GM10847 (cell line): Measurements from ENCODE around the gene WSCD1.

Experiments used
- POLR2A ChIP-seq: IDR thresholded peaks from 2 replicates; pipeline ENCODE4 v1.6.1; 2011; ENCODE audit not compliant: insufficient read length; ENCODE audit errors: extremely low read depth

The WSCD1 gene

DNA sequence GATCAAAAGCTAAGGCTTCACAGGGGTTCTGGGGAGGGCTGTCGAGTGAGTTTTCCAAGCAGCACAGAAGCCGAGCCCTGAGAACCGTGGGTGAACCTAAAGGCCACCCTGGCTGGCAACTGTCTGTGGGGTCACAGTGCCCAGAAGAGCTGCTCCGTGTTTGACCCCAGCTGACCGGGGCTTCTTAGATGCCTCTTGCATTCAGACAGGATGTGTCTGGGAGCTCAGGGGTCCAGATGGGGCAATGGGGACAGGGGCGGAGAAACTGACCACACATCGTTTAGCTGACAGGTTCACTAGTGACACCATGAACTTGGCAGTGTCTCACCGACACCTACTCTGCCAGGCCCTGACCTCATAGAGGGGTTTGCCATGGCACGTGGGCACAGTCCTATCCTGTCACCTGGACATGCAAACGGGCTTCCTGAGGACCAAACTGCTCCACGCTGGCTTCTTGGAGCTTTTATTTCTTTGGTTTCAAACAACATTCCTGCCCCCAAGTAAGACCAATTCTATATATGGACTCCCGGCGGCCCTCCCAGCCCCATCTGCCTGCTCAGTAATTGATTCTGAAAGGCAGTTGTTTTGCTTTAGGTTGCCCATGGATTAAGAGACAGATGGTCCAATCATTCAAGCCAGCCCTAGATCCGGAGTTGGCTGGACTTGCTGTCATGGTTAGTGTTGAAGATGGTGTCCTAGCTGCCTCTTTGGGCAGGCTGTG lies 22.2 kb downstream of the WSCD1 start:
- TF ChIP-seq POLR2A = no peak

DNA sequence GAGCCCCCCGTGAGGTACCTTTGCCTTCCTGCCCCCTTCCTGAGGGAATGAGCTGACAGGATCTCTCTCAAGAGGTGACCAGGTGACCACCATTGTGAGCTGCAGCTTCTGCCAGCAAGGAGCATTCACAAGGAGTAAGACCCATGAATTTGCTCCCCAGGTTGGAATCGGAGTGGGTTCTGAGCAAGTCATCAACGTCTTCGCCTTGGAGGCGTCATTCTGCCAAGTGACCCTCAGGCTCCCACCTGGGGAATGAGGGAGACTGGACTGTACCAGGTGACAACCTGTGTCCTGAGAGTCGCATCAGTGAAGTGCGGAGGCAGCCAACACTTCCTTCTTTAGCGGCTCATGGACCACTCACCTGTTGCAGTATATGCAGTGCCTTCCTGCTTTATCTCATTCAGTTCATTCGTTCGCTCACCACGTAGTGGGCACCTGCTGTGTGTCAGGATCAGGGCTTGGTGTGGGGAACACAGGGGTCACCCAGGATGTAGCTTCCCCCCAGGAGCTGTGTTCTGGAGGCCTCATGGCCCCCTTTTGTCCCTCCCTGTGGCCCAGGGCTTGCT lies 22.8 kb downstream of the WSCD1 start:
- no peak for TF ChIP-seq POLR2A

- no peak for TF ChIP-seq POLR2A
Observed at GRCh38 chr17:6094453-6094852, 24.3 kb downstream of the WSCD1 start.

DNA sequence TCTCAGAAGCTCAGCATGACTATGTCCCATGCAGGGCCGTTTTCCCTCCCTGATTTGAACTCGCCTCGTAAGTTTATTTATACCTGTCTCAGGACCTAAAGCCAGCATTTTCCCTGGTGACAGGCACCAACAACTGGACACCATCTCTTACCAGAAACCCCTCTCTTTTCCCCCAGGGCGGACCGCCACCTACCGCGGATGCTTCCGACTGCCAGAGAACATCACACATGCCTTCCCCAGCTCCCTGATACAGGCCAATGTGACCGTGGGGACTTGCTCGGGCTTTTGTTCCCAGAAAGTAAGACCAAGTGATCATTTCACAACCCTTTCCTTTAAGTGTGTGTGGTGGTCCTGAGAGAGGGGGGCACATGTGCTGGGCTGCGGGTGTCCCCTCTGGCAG lies 24.7 kb downstream of the WSCD1 start:
- no peak for TF ChIP-seq POLR2A

DNA sequence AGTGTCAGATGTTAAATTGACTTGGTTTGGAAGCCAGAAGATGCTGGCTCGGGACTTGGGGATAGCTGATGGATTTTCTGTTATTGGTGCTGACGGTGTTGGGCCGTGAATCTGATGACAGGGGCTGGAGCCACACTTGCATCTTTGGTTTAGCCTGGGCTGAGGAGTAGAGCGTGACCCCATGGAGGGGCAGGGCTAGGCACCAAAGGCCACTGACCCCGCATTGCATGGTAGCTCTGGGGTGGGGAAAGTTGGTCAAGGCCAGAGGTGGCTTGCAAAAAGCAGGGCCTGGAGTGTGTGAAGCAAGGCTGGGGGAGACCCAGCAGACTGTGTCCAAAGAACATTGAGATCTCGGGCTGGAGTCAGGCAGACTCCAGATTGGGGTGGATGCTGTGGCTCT lies 25.3 kb downstream of the WSCD1 start:
- no peak for TF ChIP-seq POLR2A

DNA sequence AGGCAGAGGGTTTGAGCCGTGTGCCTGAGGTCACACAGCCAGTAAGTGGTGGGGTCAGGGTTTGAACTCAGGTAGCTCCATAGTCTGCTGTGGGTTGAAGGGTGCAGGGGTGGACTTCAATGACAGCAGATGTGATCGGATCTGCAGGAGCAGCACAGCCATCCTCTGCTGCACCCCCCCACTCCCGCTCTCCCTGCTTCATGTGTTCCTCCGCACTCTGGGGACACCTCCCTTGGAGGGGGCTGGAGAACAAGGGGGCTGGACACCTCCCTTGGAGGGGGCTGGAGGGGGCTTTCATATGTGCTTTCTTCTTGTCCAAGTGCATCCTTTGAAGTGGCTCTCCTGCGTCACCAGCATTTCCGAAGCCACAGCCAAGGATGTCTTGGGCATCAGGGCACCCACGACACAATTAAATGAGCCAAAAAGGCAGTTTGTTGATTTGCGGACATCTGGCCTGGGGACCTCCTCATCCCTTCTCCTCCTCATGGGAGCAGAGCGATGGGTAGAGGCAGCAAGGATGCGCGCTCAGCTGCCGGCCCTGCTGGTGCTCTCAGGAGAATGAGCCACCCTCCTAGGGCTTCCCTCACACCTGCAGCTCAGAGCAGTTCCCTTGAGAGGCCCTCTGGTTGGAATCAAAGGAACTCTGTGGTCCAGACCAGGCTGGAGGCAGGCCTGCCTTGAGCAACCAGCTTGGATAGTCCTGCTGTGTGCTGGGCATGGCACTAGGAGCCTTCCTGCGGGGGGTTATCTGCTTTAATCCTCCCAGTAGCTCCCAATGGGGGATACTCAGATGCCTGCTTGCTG lies 26.2 kb downstream of the WSCD1 start:
- no peak for TF ChIP-seq POLR2A

DNA sequence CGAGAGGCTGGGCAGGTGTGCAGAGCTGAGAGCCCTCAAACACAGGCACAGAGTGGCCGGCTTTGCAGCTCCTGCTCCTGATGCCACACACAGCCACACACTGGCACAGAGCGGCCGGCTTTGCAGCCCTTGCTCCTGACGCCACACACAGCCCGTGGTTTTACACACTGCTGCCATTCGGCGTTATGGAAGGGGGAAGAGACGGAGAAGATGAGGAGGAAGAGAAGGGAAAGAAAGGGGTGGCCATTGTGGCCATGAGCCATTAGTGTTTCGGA lies 26.8 kb downstream of the WSCD1 start:
- no peak for TF ChIP-seq POLR2A

DNA sequence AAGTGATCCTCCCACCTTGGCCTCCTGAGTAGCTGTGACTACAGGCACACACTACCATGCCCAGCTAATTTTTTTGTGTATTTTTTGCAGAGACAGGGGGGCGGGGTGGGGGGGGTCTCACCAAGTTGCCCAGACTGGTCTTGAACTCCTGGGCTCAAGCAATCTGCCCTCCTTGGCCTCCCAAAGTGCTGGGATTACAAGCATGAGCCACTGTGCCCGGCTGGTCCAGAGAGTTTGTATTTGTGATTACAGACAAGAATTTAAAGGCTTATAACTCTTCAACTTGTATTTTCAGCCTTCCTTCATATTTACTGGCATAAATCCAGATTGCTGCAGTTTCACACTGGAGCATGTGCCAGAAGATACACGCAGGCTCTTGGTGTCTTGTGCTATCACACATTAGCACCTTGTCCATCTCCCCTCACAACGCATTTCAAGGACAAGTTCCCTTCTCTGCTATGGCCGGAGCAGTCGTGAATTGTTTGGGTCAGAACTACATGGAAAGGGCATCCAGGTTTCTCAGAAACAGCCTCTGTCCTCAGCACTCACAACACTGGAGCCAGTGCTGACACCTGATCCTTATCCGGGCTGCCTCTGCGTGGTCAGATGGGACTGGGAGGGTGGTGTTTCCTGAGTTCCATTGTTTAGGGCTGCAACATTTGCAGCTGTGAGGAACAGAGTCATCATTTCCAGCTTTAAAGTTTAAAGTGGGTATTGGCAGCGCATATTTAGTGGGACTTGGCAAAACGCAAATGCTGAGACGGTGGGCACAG lies 28.1 kb downstream of the WSCD1 start:
- TF ChIP-seq POLR2A = no peak

DNA sequence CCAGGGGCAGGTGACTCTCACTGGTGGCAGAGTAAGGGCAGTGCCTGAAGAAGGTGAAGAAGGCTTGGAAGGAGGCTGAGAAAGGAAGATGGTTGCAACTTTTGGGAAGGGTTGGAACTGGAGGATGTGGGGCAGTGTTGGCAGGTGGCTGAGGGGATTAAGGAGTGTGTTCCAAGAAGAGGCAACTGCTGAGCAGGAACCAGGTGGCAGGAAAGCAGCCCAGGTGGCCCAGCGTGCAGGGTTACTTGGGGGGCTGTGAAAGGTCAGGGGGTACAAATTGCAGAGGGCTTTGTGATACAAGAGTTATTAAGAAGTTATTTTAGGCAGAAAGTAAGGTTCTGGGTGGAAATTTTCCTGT lies 28.6 kb downstream of the WSCD1 start:
- no peak for TF ChIP-seq POLR2A

DNA sequence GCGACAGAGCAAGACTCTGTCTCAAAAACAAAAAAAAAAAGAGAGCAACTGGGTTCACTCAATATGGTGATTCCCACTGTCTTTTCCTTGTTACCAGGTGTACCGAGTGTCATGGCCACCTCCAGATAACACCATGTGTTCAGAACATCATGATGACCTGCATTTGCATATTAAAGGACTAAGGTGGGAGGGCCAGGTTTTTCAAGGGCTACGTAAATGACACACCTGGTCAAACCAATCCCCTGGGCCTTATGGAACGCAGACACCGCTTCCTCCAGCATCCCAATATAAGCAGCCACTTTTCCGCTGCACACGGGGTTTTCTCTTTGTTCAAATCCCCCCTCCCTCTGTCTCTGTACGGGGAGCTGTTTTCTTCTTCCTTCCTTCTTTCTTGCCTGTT lies 29.3 kb downstream of the WSCD1 start:
- TF ChIP-seq POLR2A = no peak

DNA sequence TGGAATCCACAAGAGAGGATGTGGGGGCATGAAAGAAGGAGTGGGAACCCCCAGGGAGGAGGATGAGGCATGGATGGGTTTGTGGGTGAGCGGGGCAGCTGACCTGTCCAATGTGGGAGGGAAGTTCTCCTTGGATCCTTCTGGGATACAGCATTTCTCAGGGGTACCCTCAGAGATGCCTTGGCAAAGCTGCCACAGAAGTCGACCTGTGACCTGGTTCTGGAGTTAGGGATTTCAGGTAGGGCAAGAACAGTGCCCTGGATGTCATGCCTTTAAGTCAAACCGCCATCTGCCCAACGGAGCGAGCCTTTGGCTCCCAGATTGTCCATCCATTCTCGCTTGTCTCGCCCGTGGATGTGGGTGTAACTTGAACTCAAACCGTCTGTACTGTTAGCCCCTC lies 30.0 kb downstream of the WSCD1 start:
- TF ChIP-seq POLR2A = no peak

- TF ChIP-seq POLR2A = no peak
Observed at GRCh38 chr17:6100891-6101500, 30.8 kb downstream of the WSCD1 start.

GRCh38 chr17:6101706-6102105 lies 31.5 kb downstream of the WSCD1 start:
- TF ChIP-seq POLR2A = no peak

DNA sequence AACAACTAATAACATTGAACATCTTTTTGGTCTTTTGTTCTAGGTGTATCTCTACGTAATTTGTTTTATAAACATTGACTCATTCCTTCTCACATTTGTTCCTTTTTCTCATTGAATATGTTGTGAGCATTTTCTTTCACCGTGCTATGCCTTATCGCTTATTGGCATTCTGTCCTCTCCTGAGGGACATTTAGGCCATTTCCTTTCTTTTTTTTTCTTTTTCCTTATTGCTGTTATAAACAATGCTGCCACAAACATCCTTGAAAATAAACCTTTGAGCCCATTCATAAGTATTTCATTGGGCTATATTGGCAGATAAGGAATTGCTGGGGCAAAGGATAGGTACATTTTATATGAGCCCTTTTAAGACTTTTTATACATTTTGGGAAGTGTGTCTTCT lies 32.4 kb downstream of the WSCD1 start:
- TF ChIP-seq POLR2A = no peak

- TF ChIP-seq POLR2A = no peak
Observed at GRCh38 chr17:6104956-6105648, 34.9 kb downstream of the WSCD1 start.
